T47D (cell line): ENCODE results near the gene SUSD3.

Source experiments
- DNase-seq, 2 experiments: peaks; one replicate each; pipeline versions ENCODE4 v3.0.0 to v3.0.0-alpha.2; 2011 to 2012; ENCODE audit warnings: low read depth in 1 of 2, low spot score in 1 of 2
- JUND ChIP-seq: IDR thresholded peaks from 2 replicates; pipeline ENCODE4 v1.6.1; 2012; ENCODE audit warnings: low read depth
- in situ Hi-C: cut with HindIII; loops from 2 replicates; pipeline ENCODE4 v1.10.0; 2016; ENCODE audit warnings: low sequenced_read_pairs, low pct_unique_long_range_greater_than_20kb

SUSD3 gene

GRCh38 chr9:93022066-93022465 is 36.4 kb upstream of the SUSD3 start:
- no peak for TF ChIP-seq JUND
- in situ Hi-C loops: no loop called here
- DNase-seq: no peak

- in situ Hi-C loops: no loop called here
- TF ChIP-seq JUND: no peak
- DNase-seq: no peak
Measured at GRCh38 chr9:93022721-93023520, 35.6 kb upstream of the SUSD3 start.

GRCh38 chr9:93023521-93023815 is 35.0 kb upstream of the SUSD3 start:
- in situ Hi-C loops: no loop called here
- no peak for DNase-seq
- no peak for TF ChIP-seq JUND

GRCh38 chr9:93024646-93024910 is 33.9 kb upstream of the SUSD3 start:
- TF ChIP-seq JUND: no peak
- in situ Hi-C loops: no loop called here

GRCh38 chr9:93024986-93025630 is 33.4 kb upstream of the SUSD3 start:
- no peak for DNase-seq
- TF ChIP-seq JUND: no peak
- in situ Hi-C loops: no loop called here

More at GRCh38 chr9:93024646-93024910, 33.9 kb upstream of the SUSD3 start:
- DNase-seq: no peak

- in situ Hi-C loops: no loop called here
- no peak for DNase-seq
- no peak for TF ChIP-seq JUND
Measured at GRCh38 chr9:93025736-93026135, 32.8 kb upstream of the SUSD3 start.

GRCh38 chr9:93026640-93027039 is 31.9 kb upstream of the SUSD3 start:
- TF ChIP-seq JUND: no peak
- in situ Hi-C loops: no loop called here
- DNase-seq: no peak

GRCh38 chr9:93027750-93028149 is 30.8 kb upstream of the SUSD3 start:
- in situ Hi-C loops: no loop called here
- no peak for TF ChIP-seq JUND
- no peak for DNase-seq

- in situ Hi-C loops: no loop called here
- no peak for DNase-seq
- TF ChIP-seq JUND: no peak
Measured at GRCh38 chr9:93028448-93029006, 30.0 kb upstream of the SUSD3 start.

- TF ChIP-seq JUND: no peak
- in situ Hi-C loops: no loop called here
- no peak for DNase-seq
Measured at GRCh38 chr9:93030642-93031628, 27.6 kb upstream of the SUSD3 start.

- TF ChIP-seq JUND: no peak
- DNase-seq: no peak
- in situ Hi-C loops: no loop called here
Measured at GRCh38 chr9:93031629-93032430, 26.7 kb upstream of the SUSD3 start.

- TF ChIP-seq JUND: no peak
- in situ Hi-C loops: no loop called here
- no peak for DNase-seq
Measured at GRCh38 chr9:93032545-93032944, 26.0 kb upstream of the SUSD3 start.
